ENCODE results near the gene PKD1. TPM values are rescaled to one million over a fixed set of nuclear protein-coding genes. Genes with fewer than 3 reads are reported as not detected.
A peak's percentile ranks its signal among the peaks of the same experiment; 100 is the strongest.

The PKD1 gene
- polyA plus RNA-seq, 6 donors from 2014 or later, result 2.8 to 10.4 (median 4.0) TPM

GRCh38 chr16:2061023-2061422, 74.7 kb downstream of the PKD1 start:
- Mint-ChIP-seq H3K9me3 (no peaks in the 10 kb centered on the region), H3K4me1 (peaks cover 0 to 7% (median 5%) of the 10 kb centered on the region in 3 donors), H3K4me3 (no peak overlapping the region), H3K36me3 (peaks cover 3 to 12% of the 10 kb centered on the region in 2 donors), H3K27me3 (no peaks in the 10 kb centered on the region), H3K27ac (peak overlapping the region in 1 of 6 donors; percentile 13)
- ATAC-seq (ENCODE audit: low read depth in 2 of 2) (no peak), DNase-seq (no peak)

DNA sequence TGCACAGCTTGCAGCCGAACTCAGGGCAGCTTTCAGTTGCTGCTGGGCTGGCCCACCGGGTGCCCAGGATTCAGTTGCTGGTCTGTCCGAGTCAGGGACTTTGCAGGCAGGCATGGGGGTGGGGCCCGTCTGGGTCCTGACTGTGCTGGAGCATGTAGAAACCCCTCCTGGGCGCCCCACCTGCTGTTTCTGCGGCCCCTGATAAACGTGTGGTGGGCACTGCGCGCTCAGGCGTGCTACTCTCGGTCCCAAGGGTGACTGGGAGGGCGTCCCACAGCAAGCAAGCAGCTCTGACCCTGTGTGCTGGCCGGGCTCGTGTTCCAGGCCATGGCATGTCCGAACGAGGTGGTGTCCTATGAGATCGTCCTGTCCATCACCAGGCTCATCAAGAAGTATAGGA, 75.4 kb downstream of the PKD1 start:
- ATAC-seq (ENCODE audit: low read depth in 2 of 2), result no peak
- DNase-seq, result no peak
- Mint-ChIP-seq H3K27ac (peak overlapping the region in 1 of 6 donors; percentile 76), H3K4me1 (peaks cover 0 to 5% (median 5%) of the 10 kb centered on the region in 3 donors), H3K27me3 (no peaks in the 10 kb centered on the region), H3K9me3 (no peaks in the 10 kb centered on the region), H3K4me3 (no peak overlapping the region), H3K36me3 (peaks cover 0 to 8% of the 10 kb centered on the region in 2 donors)

DNA sequence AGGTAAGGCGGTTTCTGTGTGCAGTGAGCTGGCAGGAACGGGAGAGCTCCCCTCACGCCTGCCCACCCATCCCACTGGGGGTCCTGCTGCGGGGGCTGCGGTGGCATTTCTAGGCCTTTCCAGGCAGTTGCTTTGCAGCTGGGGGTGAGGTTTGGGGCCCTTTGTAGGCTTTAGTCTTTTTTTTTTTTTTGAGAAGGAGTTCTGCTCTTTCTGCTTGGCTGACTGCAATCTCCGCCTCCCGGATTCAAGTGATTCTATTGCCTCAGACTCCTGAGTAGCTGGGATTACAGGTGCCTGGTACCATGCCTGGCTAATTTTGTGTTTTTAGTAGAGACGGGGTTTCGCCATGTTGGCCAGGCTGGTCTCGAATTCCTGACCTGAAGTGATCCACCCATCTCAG, 76.8 kb downstream of the PKD1 start:
- no peak for ATAC-seq (ENCODE audit: low read depth in 2 of 2)
- Mint-ChIP-seq H3K27ac (no peak overlapping the region), H3K36me3 (peaks cover 0 to 8% of the 10 kb centered on the region in 2 donors), H3K9me3 (no peaks in the 10 kb centered on the region), H3K4me3 (no peak overlapping the region), H3K4me1 (peaks cover 0 to 5% (median 5%) of the 10 kb centered on the region in 3 donors), H3K27me3 (no peaks in the 10 kb centered on the region)
- no peak for DNase-seq

- H3K4me3 Mint-ChIP-seq, result no peak overlapping the region
- no peaks in the 10 kb centered on the region for H3K27me3 Mint-ChIP-seq
- ATAC-seq (ENCODE audit: low read depth in 2 of 2) (no peak), DNase-seq (no peak)
- H3K4me1 Mint-ChIP-seq, result peaks cover 0 to 5% (median 5%) of the 10 kb centered on the region in 3 donors
- no peaks in the 10 kb centered on the region for H3K9me3 Mint-ChIP-seq
- peaks cover 0 to 8% of the 10 kb centered on the region in 2 donors for H3K36me3 Mint-ChIP-seq
- peak overlapping the region in 1 of 6 donors; percentile 56 for H3K27ac Mint-ChIP-seq
Observed at GRCh38 chr16:2058420-2058819, 77.3 kb downstream of the PKD1 start.

DNA sequence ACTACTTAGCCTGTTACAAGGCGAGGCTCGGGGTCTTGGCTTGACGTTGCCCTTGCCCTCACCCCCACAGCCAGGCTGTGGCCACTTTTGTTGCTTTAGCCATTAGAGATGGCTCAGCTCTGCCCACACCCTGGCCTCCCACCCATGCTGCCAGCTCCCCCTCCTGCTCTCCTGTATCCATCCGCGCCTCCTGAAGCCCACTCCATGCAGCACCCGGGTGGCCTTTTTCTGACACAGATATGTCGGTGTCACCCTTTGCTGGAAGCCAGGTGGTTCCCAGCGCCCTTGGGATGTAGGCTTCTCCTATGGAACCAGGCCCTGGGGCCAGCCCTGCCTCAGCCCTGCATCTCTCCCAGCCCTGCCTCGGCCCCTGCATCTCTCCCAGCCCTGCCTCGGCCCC, 78.3 kb downstream of the PKD1 start:
- Mint-ChIP-seq H3K4me1 (peaks cover 0 to 5% (median 5%) of the 10 kb centered on the region in 3 donors), H3K27me3 (no peaks in the 10 kb centered on the region), H3K9me3 (no peaks in the 10 kb centered on the region), H3K4me3 (no peak overlapping the region), H3K27ac (no peak overlapping the region), H3K36me3 (peaks cover 0 to 8% of the 10 kb centered on the region in 2 donors)
- DNase-seq (no peak), ATAC-seq (ENCODE audit: low read depth in 2 of 2) (no peak)

DNA sequence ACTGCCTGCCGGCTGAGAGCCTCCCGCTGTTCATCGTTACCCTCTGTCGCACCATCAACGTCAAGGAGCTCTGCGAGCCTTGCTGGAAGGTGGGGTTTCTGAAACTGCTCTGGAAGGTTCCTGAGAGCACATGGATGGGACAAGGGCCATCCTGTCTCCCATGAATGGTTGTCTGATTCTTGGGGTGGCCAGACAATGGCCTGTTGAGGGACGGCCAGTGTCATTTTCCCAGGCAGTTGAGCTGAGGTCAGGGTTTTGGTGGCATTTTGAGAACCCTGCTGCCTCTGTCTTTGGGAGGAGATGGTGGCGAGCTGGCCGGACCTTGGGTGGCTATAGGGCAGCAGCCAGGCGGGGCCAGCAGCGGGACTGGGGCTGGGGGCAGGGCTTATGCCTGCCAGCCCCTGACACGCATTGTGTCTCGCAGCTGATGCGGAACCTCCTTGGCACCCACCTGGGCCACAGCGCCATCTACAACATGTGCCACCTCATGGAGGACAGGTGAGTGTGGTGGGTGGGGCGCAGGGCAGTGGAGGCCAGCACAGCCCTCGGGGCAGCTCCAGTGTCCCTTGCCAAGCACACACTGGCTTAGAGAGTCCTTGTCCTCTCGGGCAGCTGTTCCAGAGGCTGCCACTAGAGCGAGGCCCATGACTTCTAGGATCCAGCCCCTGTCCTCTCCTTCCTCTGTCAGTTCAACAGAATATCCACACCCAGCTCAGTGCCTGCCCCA, 78.9 kb downstream of the PKD1 start:
- Mint-ChIP-seq H3K4me1 (peaks cover 0 to 5% (median 5%) of the 10 kb centered on the region in 3 donors), H3K27me3 (no peaks in the 10 kb centered on the region), H3K4me3 (peak overlapping the region in 1 of 8 donors; percentile 12), H3K36me3 (peaks cover 0 to 8% of the 10 kb centered on the region in 2 donors), H3K9me3 (no peaks in the 10 kb centered on the region), H3K27ac (peak overlapping the region in 2 of 6 donors; percentile 11 to 36)
- DNase-seq (no peak), ATAC-seq (ENCODE audit: low read depth in 2 of 2) (no peak)

- Mint-ChIP-seq H3K9me3 (no peaks in the 10 kb centered on the region), H3K4me3 (no peak overlapping the region), H3K4me1 (peaks cover 0 to 5% (median 5%) of the 10 kb centered on the region in 3 donors), H3K27ac (no peak overlapping the region), H3K36me3 (peaks cover 0 to 8% of the 10 kb centered on the region in 2 donors), H3K27me3 (no peaks in the 10 kb centered on the region)
- DNase-seq (no peak), ATAC-seq (ENCODE audit: low read depth in 2 of 2) (no peak)
Observed at GRCh38 chr16:2056077-2056476, 79.6 kb downstream of the PKD1 start.

GRCh38 chr16:2054543-2055245, 81.0 kb downstream of the PKD1 start:
- DNase-seq (no peak), ATAC-seq (ENCODE audit: low read depth in 2 of 2) (no peak)
- Mint-ChIP-seq H3K4me1 (peaks cover 0 to 5% (median 5%) of the 10 kb centered on the region in 3 donors), H3K27ac (no peak overlapping the region), H3K27me3 (no peaks in the 10 kb centered on the region), H3K9me3 (no peaks in the 10 kb centered on the region), H3K4me3 (no peak overlapping the region), H3K36me3 (peaks cover 0 to 8% of the 10 kb centered on the region in 2 donors)

- DNase-seq (no peak), ATAC-seq (ENCODE audit: low read depth in 2 of 2) (no peak)
- Mint-ChIP-seq H3K27me3 (no peaks in the 10 kb centered on the region), H3K36me3 (peaks cover 0 to 8% of the 10 kb centered on the region in 2 donors), H3K9me3 (no peaks in the 10 kb centered on the region), H3K4me3 (peak overlapping the region in 1 of 8 donors; percentile 43), H3K27ac (peak overlapping the region in 1 of 6 donors; percentile 28), H3K4me1 (peaks cover 4 to 10% (median 6%) of the 10 kb centered on the region in 3 donors)
Observed at GRCh38 chr16:2053897-2054296, 81.8 kb downstream of the PKD1 start.

- Mint-ChIP-seq H3K36me3 (peaks cover 0 to 5% of the 10 kb centered on the region in 2 donors), H3K27me3 (no peaks in the 10 kb centered on the region), H3K4me3 (peak overlapping the region in 1 of 8 donors; percentile 43), H3K27ac (peak overlapping the region in 1 of 6 donors; percentile 28), H3K4me1 (peaks cover 11 to 13% (median 11%) of the 10 kb centered on the region in 3 donors), H3K9me3 (no peaks in the 10 kb centered on the region)
- DNase-seq, result no peak
- no peak for ATAC-seq (ENCODE audit: low read depth in 2 of 2)
Observed at GRCh38 chr16:2053211-2053610, 82.5 kb downstream of the PKD1 start.

DNA sequence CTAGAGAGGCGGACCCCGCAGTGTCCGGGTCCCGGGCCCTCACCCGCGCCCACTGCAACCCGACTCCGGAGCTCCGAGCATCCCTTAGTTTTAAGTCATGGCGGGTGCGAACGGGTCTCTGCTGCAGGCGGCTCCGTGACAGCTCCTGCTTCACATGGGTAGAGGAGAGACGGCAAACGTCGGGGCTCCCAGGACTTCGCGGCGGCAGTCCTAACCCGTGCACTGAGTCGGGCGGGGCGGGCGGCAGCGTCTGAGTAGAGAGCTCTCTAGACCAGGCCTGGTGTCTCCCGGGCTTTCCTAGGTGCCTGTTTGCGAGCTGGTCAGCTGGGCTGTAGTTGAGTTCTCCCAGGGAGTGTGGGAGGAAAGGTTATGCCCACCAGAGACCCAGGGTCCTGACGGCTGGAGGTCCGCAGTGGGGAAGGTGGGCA, 87.6 kb downstream of the PKD1 start:
- H3K27ac Mint-ChIP-seq, result peak overlapping the region in 5 of 6 donors; percentile 43 to 90 (median 75)
- H3K4me1 Mint-ChIP-seq, result peaks cover 20 to 25% (median 23%) of the 10 kb centered on the region in 3 donors
- H3K36me3 Mint-ChIP-seq, result no peaks in the 10 kb centered on the region
- peak overlapping the region; percentile 86 to 97 (median 92) for H3K4me3 Mint-ChIP-seq
- no peaks in the 10 kb centered on the region for H3K27me3 Mint-ChIP-seq
- DNase-seq, result no peak
- no peak for ATAC-seq (ENCODE audit: low read depth in 2 of 2)
- H3K9me3 Mint-ChIP-seq, result no peaks in the 10 kb centered on the region

DNA sequence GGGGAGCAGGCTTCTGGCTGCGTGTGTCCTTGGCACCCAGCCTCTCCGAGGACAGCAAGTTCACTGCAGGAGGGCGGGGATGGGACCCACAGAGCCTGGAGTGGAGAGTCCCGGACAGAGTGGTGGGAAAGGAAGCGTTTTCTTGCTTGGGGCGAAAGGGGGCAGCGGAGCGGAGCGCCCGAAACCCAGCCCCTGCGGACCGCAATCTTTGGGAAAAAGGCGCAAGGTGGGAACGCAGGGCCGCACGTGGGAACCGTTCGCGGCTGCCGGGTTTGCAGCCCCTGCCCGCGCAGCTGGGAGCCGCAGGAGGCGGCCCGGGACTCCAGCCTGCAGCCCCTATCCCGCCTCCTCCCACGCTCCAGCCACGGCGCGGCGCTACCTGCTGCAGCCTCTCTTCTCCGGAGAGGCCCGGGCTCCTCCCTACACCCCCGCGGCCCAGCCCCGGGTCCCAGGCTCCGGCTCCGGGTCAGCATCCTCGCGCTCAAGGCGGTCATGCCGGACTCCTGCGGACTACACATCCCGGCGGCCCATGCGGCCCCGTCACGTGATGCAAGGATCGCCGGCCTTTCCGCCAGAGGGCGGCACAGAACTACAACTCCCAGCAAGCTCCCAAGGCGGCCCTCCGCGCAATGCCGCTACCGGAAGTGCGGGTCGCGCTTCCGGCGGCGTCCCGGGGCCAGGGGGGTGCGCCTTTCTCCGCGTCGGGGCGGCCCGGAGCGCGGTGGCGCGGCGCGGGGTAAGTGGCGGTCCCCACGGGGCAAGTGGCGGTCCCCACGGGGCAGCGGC, 88.2 kb downstream of the PKD1 start, which contains the start of the genes NTHL1 and TSC2:
NTHL1 (minus strand) TSS at position 505 of the 786 bp plus-strand sequence; CDS start at position 494, 11 bp downstream.
TSC2 (plus strand) TSS at position 656 of the 786 bp plus-strand sequence. CDS start 631 bp downstream, outside the sequence.
- Mint-ChIP-seq H3K36me3 (no peaks in the 10 kb centered on the region), H3K27me3 (no peaks in the 10 kb centered on the region), H3K4me1 (peaks cover 23 to 25% (median 24%) of the 10 kb centered on the region in 3 donors), H3K9me3 (no peaks in the 10 kb centered on the region), H3K27ac (peak within 1 kb of the TSS; percentile 43 to 93 (median 88)), H3K4me3 (peak within 1 kb of the TSS; percentile 86 to 97 (median 94))
- peak; percentile 94 to 95 for ATAC-seq (ENCODE audit: low read depth in 2 of 2)
- peak; percentile 93 for DNase-seq

DNA sequence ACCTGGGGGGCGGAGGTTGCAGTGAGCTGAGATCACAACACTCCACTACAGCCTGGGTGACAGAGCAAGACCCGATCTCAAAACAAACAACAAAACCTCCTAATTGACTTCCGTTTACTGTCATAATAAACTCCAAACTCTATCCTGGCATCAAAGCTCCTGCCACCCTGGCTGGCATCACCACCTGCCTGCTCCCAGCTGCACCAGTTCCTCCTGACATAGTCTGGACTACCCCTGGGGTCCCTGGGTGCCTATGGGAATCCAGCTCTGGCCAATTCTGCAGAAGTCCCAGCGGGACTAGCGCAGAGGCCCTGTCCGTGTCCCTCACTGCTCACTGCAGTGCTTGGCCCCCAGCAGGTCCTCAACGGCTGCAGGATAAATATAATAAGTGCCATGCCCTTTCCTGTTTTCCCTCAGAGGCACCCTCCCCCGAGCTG, 88.8 kb downstream of the PKD1 start:
- Mint-ChIP-seq H3K27me3 (no peaks in the 10 kb centered on the region), H3K36me3 (no peaks in the 10 kb centered on the region), H3K9me3 (no peaks in the 10 kb centered on the region), H3K27ac (peak overlapping the region in 2 of 6 donors; percentile 87 to 89), H3K4me3 (peak overlapping the region; percentile 86 to 97 (median 94)), H3K4me1 (peaks cover 23 to 25% (median 24%) of the 10 kb centered on the region in 3 donors)
- ATAC-seq (ENCODE audit: low read depth in 2 of 2) (no peak), DNase-seq (no peak)
